Measurements from ENCODE around the gene KCNAB1. TPM values are rescaled to one million over a fixed set of nuclear protein-coding genes. Genes with fewer than 3 reads are reported as not detected.

The KCNAB1 gene
- total RNA-seq, 1 donor from 2014 or later, result 3.6 TPM

GRCh38 chr3:156307704-156308103 is 187.3 kb downstream of the KCNAB1 start:
- no peak for DNase-seq (ENCODE audit: low spot score)

GRCh38 chr3:156311431-156311830 is 191.1 kb downstream of the KCNAB1 start:
- no peak for DNase-seq (ENCODE audit: low spot score)

GRCh38 chr3:156311930-156312329 is 191.6 kb downstream of the KCNAB1 start:
- no peak for DNase-seq (ENCODE audit: low spot score)

- no peak for DNase-seq (ENCODE audit: low spot score)
These were observed 195.7 kb downstream of the KCNAB1 start for GRCh38 chr3:156316076-156316475.

GRCh38 chr3:156317462-156318074 is 197.2 kb downstream of the KCNAB1 start:
- no peak for DNase-seq (ENCODE audit: low spot score)

- DNase-seq (ENCODE audit: low spot score), result no peak
These were observed 201.6 kb downstream of the KCNAB1 start for GRCh38 chr3:156321945-156322344.

GRCh38 chr3:156323466-156323865 is 203.1 kb downstream of the KCNAB1 start:
- DNase-seq (ENCODE audit: low spot score), result no peak

- no peak for DNase-seq (ENCODE audit: low spot score)
These were observed 210.0 kb downstream of the KCNAB1 start for GRCh38 chr3:156330415-156330814.

- no peak for DNase-seq (ENCODE audit: low spot score)
These were observed 211.9 kb downstream of the KCNAB1 start for GRCh38 chr3:156332304-156332703.

DNA sequence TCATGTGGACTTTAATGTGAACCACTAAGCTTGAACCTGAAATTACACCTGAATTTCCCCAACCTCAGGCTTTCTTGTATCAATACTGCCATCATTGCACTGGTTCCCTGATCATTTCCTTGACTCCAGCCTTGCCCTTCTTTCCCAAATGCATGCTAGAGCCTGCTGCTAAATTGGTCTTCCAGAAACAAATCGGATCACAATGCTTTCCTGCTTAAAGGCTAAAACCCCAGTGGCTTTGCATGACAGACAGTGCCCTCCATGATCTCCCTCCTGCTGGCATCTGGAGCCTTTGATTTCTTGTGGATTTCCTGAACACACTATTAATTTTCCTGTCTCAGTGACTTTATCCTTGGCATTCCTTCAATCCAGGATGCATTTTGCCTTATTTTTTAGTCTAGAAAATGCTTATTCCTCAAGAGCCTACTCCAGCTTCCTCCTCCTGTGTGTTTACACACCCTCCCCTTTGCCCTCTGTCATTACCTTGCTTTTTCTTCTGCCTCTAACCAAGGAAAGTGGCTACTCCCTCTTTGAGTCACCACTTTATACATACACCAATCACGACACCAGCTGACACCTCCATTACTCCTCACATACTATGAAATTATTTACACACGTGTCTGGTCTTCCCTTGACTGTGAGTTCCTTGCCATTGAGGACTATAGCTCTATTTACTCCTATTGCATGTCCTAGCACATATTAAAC is 214.6 kb downstream of the KCNAB1 start:
- DNase-seq (ENCODE audit: low spot score), result no peak

DNA sequence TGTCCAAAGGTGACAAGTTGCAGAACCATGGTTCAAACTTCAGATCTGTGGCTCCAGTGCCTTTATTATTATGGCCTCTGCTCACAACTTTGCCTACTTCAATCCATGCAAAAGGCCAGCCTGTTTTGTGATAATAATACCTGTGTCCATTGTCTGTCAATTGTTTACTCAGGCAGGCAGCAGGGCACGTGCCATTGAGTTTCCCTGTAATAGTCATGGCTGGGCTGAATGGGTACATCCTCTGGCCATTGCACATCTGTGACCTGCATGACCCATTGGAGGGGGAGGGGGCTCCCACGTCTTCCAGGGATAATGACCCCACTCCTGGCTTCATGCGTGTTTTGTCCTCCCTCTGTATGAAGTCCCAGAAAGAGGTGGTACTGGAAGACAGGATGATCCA is 219.1 kb downstream of the KCNAB1 start:
- no peak for DNase-seq (ENCODE audit: low spot score)

DNA sequence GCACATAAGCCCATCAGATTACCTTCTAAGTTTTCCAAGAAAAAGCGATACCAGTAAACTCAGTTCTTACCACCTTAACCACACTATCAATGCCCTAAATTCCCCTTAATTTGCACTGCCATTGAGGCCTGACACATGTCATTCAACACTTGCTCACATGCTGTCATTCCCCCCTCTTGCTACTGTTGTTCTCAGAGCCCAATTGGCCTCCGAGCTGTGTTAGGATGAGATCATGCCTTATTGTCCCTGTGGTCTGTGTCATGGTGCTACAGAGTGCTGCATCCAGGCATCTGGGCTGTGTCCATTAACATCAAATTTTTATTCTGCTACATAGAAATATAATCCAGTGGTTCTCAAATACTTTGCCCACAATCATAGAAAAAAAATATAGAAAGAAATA is 221.0 kb downstream of the KCNAB1 start:
- no peak for DNase-seq (ENCODE audit: low spot score)

GRCh38 chr3:156341831-156342416 is 221.5 kb downstream of the KCNAB1 start:
- DNase-seq (ENCODE audit: low spot score), result no peak

DNA sequence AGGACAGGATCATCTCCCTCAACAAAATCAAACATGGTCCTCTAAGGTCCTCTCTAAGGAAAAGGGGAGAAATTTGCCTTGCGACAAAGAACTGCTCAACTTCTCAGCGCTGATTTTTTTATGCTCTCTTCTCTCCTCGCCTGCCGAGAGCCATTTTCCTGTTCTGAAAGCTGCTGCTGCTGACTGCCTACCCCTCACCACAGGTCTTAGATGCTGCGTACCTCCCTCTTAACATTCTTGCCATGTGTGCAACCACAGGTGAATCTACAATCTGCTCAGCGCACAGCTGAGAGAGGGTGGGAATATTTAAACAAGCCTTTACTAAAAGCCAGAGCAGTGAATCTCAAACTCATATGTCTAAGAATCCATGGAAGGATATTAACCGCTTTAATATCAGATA is 223.8 kb downstream of the KCNAB1 start:
- no peak for DNase-seq (ENCODE audit: low spot score)

- no peak for DNase-seq (ENCODE audit: low spot score)
These were observed 228.7 kb downstream of the KCNAB1 start for GRCh38 chr3:156349111-156349510.

DNA sequence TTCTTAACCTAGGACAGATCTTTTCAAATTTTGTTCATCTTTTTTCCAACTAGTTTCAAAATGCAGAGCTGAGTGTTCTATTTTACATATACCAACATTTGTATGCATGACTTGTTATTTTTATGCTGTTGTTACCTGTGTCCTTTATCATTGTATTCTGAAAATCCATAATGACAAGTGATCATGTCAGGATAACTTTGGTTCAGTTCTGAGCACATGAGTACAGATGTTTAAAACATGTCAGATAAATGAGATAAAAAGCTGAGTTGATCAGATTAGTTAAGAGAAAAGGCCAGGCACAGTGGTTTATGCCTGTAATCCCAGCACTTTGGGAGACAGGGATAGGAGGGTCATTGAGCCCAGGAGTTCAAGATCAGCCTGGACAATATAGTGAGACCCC is 229.6 kb downstream of the KCNAB1 start:
- DNase-seq (ENCODE audit: low spot score), result no peak

DNA sequence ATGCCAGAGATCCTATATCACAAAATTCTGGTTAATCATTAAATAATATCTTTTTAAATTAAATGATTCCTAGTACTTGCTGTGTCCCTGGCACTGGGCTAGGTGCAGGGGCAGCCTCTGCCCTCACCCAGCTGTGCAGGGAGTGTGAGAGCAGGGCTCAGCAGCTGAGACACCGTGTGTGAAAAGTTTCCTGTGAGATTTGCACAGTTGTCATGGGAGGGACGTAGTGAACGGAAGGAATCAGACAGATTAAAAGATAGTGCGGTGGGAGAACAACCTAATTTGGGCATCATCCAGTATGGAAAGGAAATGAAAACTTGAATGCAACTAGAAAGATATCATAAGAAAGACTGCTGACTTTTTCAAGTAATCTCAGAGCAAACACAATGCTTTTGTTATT is 230.4 kb downstream of the KCNAB1 start:
- no peak for DNase-seq (ENCODE audit: low spot score)

DNA sequence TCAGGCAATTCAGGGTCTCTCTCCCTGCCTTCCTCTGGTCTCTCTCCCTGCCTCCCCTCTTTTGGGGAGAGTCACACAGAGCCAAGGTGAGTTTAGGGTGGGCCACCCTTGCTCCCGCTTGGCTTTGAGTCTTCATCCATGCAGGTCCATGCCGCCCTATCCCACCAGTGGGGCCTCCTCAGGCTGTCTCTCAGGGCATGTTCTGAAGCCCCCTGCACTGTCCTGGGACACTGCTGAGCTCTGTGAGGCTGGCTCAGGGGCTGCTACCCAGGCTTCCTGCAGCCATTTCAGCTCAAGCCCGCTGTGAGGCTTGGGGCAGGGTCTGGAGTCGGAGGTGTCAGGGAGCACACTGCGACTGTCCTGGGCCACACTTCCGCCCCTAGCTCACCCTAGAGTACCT is 231.4 kb downstream of the KCNAB1 start:
- DNase-seq (ENCODE audit: low spot score), result no peak

DNA sequence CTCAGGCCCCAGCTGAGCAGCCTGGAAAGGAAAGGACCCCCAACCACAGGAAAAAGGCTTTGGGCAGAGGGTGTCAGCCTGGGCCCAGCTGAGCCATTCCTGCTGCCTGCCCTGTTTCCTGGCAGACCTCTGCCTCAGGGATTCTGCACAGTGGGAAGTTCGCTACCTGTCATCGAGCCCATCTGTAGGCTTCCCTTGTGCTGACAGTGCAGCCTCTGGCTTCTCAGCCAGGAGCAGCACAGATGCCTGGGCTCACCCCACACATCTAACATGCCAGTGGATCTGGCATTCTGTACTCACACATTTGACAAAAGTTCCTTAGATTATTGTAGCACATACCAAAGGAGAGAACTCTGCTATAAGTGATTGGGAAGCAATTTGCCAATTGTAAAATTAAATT is 232.3 kb downstream of the KCNAB1 start:
- no peak for DNase-seq (ENCODE audit: low spot score)

DNA sequence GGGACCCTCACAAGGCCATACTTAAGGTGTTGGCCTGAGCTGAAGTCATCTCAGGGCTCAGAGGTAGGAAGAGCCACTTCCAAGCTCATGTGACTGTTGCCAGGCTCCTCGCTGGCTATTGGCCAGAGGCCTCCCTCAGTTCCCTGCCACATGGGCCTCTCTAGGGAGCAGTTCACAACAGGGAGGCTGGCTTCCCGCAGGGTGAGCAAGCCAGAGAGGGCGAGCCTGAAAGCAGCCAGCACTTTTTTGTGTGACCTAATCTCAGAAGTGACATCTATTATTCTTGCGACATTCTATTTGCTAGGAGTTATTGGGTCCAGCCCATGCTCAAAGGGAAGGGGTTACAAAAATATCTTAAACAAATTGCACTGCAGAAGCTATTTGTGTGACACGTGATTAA is 233.2 kb downstream of the KCNAB1 start:
- no peak for DNase-seq (ENCODE audit: low spot score)

- DNase-seq (ENCODE audit: low spot score), result no peak
These were observed 236.4 kb downstream of the KCNAB1 start for GRCh38 chr3:156356537-156357363.

DNA sequence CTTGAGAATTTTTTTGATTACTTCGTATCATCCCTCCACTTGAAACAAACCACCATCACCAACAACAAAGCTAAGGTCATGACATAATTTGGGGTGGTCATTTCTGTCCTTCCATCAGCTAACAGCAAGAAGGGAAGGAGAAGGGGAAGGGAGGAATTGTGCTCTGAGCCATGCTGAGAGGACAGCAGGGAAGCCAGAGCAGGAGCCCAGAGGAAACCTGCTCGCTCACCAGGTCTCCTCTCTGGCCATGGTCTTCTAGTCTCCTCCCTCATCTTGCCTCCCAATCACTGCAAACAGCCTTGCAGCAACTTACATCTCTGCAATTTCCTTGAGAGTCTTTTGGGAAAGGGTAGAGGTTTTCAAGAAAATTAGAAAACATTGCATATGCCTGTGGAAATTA is 237.9 kb downstream of the KCNAB1 start:
- no peak for DNase-seq (ENCODE audit: low spot score)
